ENCODE measurements around the gene IL17RD. TPM values are rescaled to one million over a fixed set of nuclear protein-coding genes. Genes with fewer than 3 reads are reported as not detected.

IL17RD gene
- total and polyA plus RNA-seq, 10 of the 15 experiments (the other 5 are each of a cell fraction or from before 2014, with no cell fraction given), result 0.01 to 0.08 (median 0.04) TPM; not detected in 3

- ChIA-PET POLR2A (interaction anchor here (0.5 kb wide), 1 partner anchor 14 kb away, joined by 3 read pairs; no protein-coding TSS in a partner anchor), SMC1A (ENCODE audit: uncharacterized antibody, unreplicated experiment) (interaction anchor here (0.9 to 2.6 kb wide), 2 partner anchors 10 to 306 kb away, joined by 3 to 14 read pairs; no protein-coding TSS in a partner anchor), RAD21 (ENCODE audit: unreplicated experiment) (no interaction called here), CTCF (interaction anchor here (1.0 to 3.3 kb wide), 5 partner anchors 10 to 115 kb away, joined by 3 to 21 read pairs (median 4); no protein-coding TSS in a partner anchor)
- DNase-seq (ENCODE audit: low read depth, low spot score) (no peak), ATAC-seq (no peak), FAIRE-seq (no peak)
- no TSS peak for BruUV-seq (replicated peaks)
- Histone ChIP-seq H3K4me3 (no peak overlapping the region), H3K36me3 (ENCODE audit: control insufficient read depth in 2 of 2, insufficient read depth in 2 of 2, low read length in 1 of 2) (no peaks in the 10 kb centered on the region), H2AFZ (ENCODE audit: control insufficient read depth, low read depth, low read length) (no peak overlapping the region), H3K4me2 (ENCODE audit: control insufficient read depth, insufficient read depth) (no peak overlapping the region), H3K27me3 (replicated peaks in 1 of 2; ENCODE audit: control insufficient read depth in 2 of 2, insufficient read depth in 2 of 2, low read length in 1 of 2) (peaks cover 0 to 6% of the 10 kb centered on the region in 2 experiments; a peak in 3 of 4 replicates), H3K4me1 (ENCODE audit: control insufficient read depth, insufficient read depth, low read length) (no peaks in the 10 kb centered on the region), H3K9ac (ENCODE audit: control insufficient read depth, insufficient read depth, low read length) (no peak overlapping the region), H3K27ac (ENCODE audit: control insufficient read depth, insufficient read depth) (no peak overlapping the region), H3K79me2 (ENCODE audit: control insufficient read depth, insufficient read depth, low read length) (no peaks in the 10 kb centered on the region), H3K9me3 (replicated peaks; ENCODE audit: control insufficient read depth, insufficient read depth, low read length) (no peaks in the 10 kb centered on the region), H4K20me1 (ENCODE audit: control insufficient read depth, insufficient read depth) (no peaks in the 10 kb centered on the region)
- TF ChIP-seq RB1 (IDR thresholded peaks at IDR 0.05; ENCODE audit: borderline replicate concordance) (no peak), ZNF217 (IDR thresholded peaks at IDR 0.05) (no peak), STAT3 (IDR thresholded peaks at IDR 0.05; ENCODE audit: low read depth, low read length) (no peak), CTCF (IDR thresholded peaks at IDR 0.05 in 2 of 3, conservative IDR thresholded peaks at IDR 0.05 in 1 of 3; ENCODE audit: control insufficient read depth in 2 of 3, extremely low read depth in 1 of 3, insufficient read depth in 1 of 3, low read depth in 3 of 3, low read length in 3 of 3) (no peak), MYB (IDR thresholded peaks at IDR 0.05; ENCODE audit: borderline replicate concordance, low read depth, low read length) (no peak), KDM1A (IDR thresholded peaks at IDR 0.05; ENCODE audit: borderline replicate concordance) (no peak), ZSCAN29 (IDR thresholded peaks at IDR 0.05) (no peak), FOXM1 (IDR thresholded peaks at IDR 0.05; ENCODE audit: low read depth, low read length) (no peak), TBL1XR1 (IDR thresholded peaks at IDR 0.05; ENCODE audit: low read depth, low read length) (no peak)
- intact Hi-C loops (cut with micrococcal nuclease; ENCODE audit: unreplicated experiment), result no loop called here
- in situ Hi-C loops (cut with MboI), result no loop called here
- 15% methylated on average over 14 of the region's 14 CpGs for WGBS (ENCODE audit: insufficient coverage, insufficient replicate concordance, low lambda C conversion rate, missing lambda C conversion rate)
Measured at GRCh38 chr3:57110798-57111197, 54.4 kb downstream of the IL17RD start.

Data from GM12878 (cell line).